CD4-positive, alpha-beta T cell (primary cell): Measurements from ENCODE around the gene XRCC4. TPM values are rescaled to one million over a fixed set of nuclear protein-coding genes. Genes with fewer than 3 reads are reported as not detected.
"Not testable (repeated sequence)": the region's sequence is repeated elsewhere in the genome, so short reads cannot be mapped to it uniquely, and the experiment has no call there.

Source experiments
- ATAC-seq: fragments of 200-7000 bp; cut with Tn5 transposase; one replicate; pipeline ENCODE4 v1.10.0; 2022; ENCODE audit warnings: mild to moderate bottlenecking; ENCODE audit not compliant: poor library complexity
- CTCF ChIA-PET: fragments of 350-600 bp; sonication (Branson Sonifier 250); formaldehyde crosslinking; loops from one replicate; lab custom pipeline; 2021; ENCODE audit warnings: antibody characterized with exemption, inconsistent platforms; lab: Charles Lee
- POLR2A ChIA-PET: fragments of 350-600 bp; sonication (Branson Sonifier 250); formaldehyde crosslinking; loops from one replicate; lab custom pipeline; 2021; ENCODE audit warnings: antibody characterized with exemption, inconsistent platforms; lab: Charles Lee
- DNase-seq, 14 experiments: peaks; one replicate each; pipeline ENCODE4 v3.0.0-alpha.2; 2013 to 2020; ENCODE audit warnings: mixed read lengths in 2 of 14
- H3K27ac ChIP-seq, 2 donors: one replicate each; pipeline versions ENCODE4 v1.5.1 to v1.7.0; 2013; ENCODE audit warnings: low read length in 2 of 2, low read depth in 1 of 2, mild to moderate bottlenecking in 1 of 2
- H3K27me3 ChIP-seq, 2 experiments: 1 replicate in 1 of 2; 2 replicates in 1 of 2; pipeline versions ENCODE4 v1.6.1 to v1.7.0; 2013; ENCODE audit warnings: low read length in 2 of 2, control low read depth in 1 of 2, mild to moderate bottlenecking in 1 of 2, moderate library complexity in 1 of 2; ENCODE audit not compliant: insufficient read depth in 2 of 2, control insufficient read depth in 1 of 2
- H3K36me3 ChIP-seq: one replicate; pipeline ENCODE4 v1.6.1; 2013; ENCODE audit warnings: low read length, control low read depth; ENCODE audit not compliant: insufficient read depth
- H3K4me1 ChIP-seq: one replicate; pipeline ENCODE4 v1.6.1; 2013; ENCODE audit warnings: low read length, control low read depth; ENCODE audit not compliant: insufficient read depth
- H3K4me3 ChIP-seq: one replicate; pipeline ENCODE4 v1.5.1; 2013; ENCODE audit warnings: mild to moderate bottlenecking, low read length, moderate library complexity
- H3K9me3 ChIP-seq, 2 experiments: 1 replicate in 1 of 2; 2 replicates in 1 of 2; pipeline versions ENCODE4 v1.6.1 to v1.7.0; 2013; ENCODE audit warnings: low read length in 2 of 2, mild to moderate bottlenecking in 2 of 2, control low read depth in 1 of 2, moderate library complexity in 1 of 2; ENCODE audit not compliant: control insufficient read depth in 1 of 2, insufficient read depth in 1 of 2
- H3K27ac Mint-ChIP-seq: one replicate; pipeline ENCODE4 v1.8.0; 2020; ENCODE audit warnings: mixed read lengths
- H3K27me3 Mint-ChIP-seq: one replicate; pipeline ENCODE4 v1.8.0; 2021; ENCODE audit warnings: mixed read lengths
- H3K36me3 Mint-ChIP-seq: one replicate; pipeline ENCODE4 v1.8.0; 2021; ENCODE audit warnings: low read depth, mixed read lengths
- H3K4me1 Mint-ChIP-seq: one replicate; pipeline ENCODE4 v1.8.0; 2021; ENCODE audit warnings: low read depth, mixed read lengths
- H3K4me3 Mint-ChIP-seq: one replicate; pipeline ENCODE4 v1.8.0; 2020; ENCODE audit warnings: mild to moderate bottlenecking, mixed read lengths
- H3K9me3 Mint-ChIP-seq: one replicate; pipeline ENCODE4 v1.8.0; 2020; ENCODE audit warnings: mixed read lengths
- intact Hi-C, 2 experiments: fragments of 100-400 bp; cut with DNase I in 1 of 2; cut with micrococcal nuclease in 1 of 2; formaldehyde crosslinking; loops; one replicate each; pipeline versions ENCODE4 v1.15.1 to v1.9.0; 2023 to 2025; cut with DNase I, micrococcal nuclease
- total RNA-seq, 174 experiments: library from RNA in 2 of 174; stranded (reverse) in 2 of 174; gene quantifications; one replicate each; pipeline ENCODE4 v1.2.3 and lab custom pipeline; 2021 to 2026
- TF ChIP-seq, protein P1 (sequence below): fragments of 200-600 bp; IDR thresholded peaks from one replicate; pipeline ENCODE4 v1.8.0; 2022; ENCODE audit warnings: antibody characterized with exemption, mild to moderate bottlenecking

XRCC4 gene
- total RNA-seq, 2 experiments from 2014 or later = 1.8 TPM

DNA sequence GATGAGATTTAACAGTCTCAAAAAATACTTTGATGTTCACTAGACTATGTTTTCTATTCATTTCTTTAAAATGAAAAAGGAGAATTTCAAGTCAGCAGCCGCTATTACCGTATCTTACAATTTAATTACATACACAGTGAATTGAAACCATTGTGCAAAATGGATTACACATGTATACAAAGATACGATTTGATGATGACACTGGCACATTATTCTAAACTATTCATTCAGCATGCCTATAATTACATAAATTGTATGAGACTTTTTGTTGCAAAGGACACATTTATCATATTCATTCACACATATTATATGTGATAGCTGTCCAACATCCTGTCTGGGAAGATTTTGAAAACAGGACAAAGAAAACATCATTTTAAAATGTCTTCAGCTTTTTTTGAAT lies 275.9 kb downstream of the XRCC4 start:
- H3K4me1 ChIP-seq = no peaks in the 10 kb centered on the region
- H3K4me3 ChIP-seq = no peak overlapping the region
- no peaks in the 10 kb centered on the region for H3K36me3 ChIP-seq
- peaks cover 2 to 7% of the 10 kb centered on the region in 2 experiments for H3K9me3 ChIP-seq
- H3K4me3 Mint-ChIP-seq = no peak overlapping the region
- ATAC-seq (no peak), DNase-seq (no peak)
- no peaks in the 10 kb centered on the region for H3K27me3 ChIP-seq
- TF ChIP-seq, protein P1, sequence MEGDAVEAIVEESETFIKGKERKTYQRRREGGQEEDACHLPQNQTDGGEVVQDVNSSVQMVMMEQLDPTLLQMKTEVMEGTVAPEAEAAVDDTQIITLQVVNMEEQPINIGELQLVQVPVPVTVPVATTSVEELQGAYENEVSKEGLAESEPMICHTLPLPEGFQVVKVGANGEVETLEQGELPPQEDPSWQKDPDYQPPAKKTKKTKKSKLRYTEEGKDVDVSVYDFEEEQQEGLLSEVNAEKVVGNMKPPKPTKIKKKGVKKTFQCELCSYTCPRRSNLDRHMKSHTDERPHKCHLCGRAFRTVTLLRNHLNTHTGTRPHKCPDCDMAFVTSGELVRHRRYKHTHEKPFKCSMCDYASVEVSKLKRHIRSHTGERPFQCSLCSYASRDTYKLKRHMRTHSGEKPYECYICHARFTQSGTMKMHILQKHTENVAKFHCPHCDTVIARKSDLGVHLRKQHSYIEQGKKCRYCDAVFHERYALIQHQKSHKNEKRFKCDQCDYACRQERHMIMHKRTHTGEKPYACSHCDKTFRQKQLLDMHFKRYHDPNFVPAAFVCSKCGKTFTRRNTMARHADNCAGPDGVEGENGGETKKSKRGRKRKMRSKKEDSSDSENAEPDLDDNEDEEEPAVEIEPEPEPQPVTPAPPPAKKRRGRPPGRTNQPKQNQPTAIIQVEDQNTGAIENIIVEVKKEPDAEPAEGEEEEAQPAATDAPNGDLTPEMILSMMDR = no peak
- H3K36me3 Mint-ChIP-seq = peaks cover 27% of the 10 kb centered on the region
- H3K27ac Mint-ChIP-seq = no peak overlapping the region
- peaks cover 14% of the 10 kb centered on the region for H3K9me3 Mint-ChIP-seq
- ChIA-PET CTCF (no interaction called here), POLR2A (no interaction called here)
- no peaks in the 10 kb centered on the region for H3K27me3 Mint-ChIP-seq
- no peak overlapping the region for H3K27ac ChIP-seq
- H3K4me1 Mint-ChIP-seq = no peaks in the 10 kb centered on the region
- intact Hi-C loops = no loop called here

DNA sequence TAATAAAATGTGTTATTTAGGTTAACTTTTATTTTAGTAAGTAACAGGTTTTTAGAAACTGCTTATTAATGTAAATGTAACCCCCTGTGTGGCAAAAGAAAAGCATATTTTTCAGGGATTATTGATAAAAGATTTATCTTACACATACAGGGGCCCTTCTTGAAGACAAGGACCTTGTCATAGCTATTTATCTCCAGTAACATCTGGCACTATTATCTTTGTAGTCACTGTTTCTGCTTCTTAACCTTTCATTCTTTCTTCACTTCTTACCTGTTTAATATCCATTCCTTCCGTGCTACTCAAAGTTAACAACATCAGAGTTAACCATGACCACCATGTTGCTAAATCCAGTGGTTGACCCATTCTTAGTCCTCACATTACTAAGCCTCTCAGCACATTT lies 276.4 kb downstream of the XRCC4 start:
- Mint-ChIP-seq H3K4me3 (no peak overlapping the region), H3K4me1 (no peaks in the 10 kb centered on the region), H3K36me3 (peaks cover 22% of the 10 kb centered on the region), H3K9me3 (peaks cover 12% of the 10 kb centered on the region), H3K27me3 (no peaks in the 10 kb centered on the region), H3K27ac (no peak overlapping the region)
- no peak overlapping the region for H3K4me3 ChIP-seq
- TF ChIP-seq, protein P1 = no peak
- DNase-seq = no peak
- POLR2A ChIA-PET = no interaction called here
- no peak overlapping the region for H3K27ac ChIP-seq
- H3K27me3 ChIP-seq = no peaks in the 10 kb centered on the region
- H3K36me3 ChIP-seq = no peaks in the 10 kb centered on the region
- intact Hi-C loops = no loop called here
- no peaks in the 10 kb centered on the region for H3K4me1 ChIP-seq
- CTCF ChIA-PET = no interaction called here
- ATAC-seq = no peak
- peaks cover 0 to 3% of the 10 kb centered on the region in 2 experiments for H3K9me3 ChIP-seq

DNA sequence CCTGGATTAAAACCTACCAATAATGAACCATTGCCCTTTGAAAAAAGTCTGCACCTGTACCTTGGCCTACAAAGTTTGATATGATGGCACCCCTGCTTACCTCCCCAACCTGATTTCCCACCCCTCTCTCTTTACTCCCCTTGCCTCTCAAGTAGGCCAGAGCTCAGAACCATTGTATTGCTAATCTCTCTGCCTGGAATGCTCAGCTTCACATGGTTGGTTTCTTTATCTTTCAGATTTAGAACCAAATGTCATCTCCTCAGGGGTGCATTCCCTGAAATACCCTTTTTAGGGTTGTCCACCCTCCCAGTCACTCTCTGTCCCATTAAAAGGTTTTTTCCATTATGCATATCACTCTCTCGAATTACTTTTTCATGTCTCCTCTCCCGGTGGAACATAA lies 277.6 kb downstream of the XRCC4 start:
- no peak for ATAC-seq
- CTCF ChIA-PET = no interaction called here

DNA sequence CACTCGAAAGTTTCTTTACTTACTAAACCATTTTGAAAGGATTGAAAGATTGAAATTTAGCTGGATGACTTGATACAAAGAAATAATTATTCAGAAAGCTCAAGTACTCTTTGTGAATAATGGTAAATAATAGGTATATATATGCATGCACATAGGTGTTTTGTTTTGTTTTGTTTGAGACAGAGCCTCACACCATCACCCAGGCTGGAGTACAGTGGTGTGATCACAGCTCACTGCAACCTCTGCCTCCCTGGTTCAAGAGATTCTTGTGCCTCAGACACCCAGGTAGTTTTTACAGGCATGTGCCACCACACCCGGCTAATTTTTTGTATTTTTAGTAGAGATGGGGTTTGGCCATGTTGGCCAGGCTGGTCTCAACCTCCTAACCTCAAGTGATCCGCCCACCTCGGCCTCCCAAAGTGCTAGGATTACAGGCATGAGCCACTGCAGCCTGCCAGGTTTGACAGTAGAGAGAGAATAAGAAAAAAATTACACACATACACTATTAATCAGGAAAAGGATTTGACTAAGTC lies 278.2 kb downstream of the XRCC4 start:
- H3K27me3 Mint-ChIP-seq, CTCF ChIA-PET, H3K27me3 ChIP-seq, intact Hi-C loops, H3K36me3 ChIP-seq, H3K9me3 ChIP-seq, POLR2A ChIA-PET, H3K9me3 Mint-ChIP-seq, H3K4me1 Mint-ChIP-seq, H3K4me1 ChIP-seq, ATAC-seq, H3K27ac ChIP-seq, DNase-seq, H3K4me3 ChIP-seq, H3K27ac Mint-ChIP-seq, H3K4me3 Mint-ChIP-seq, H3K36me3 Mint-ChIP-seq: not testable (repeated sequence)

More for the DNA sequence above, 277.6 kb downstream of the XRCC4 start:
- Mint-ChIP-seq H3K27me3 (no peaks in the 10 kb centered on the region), H3K4me1 (no peaks in the 10 kb centered on the region), H3K4me3 (no peak overlapping the region), H3K27ac (no peak overlapping the region), H3K36me3 (peaks cover 12% of the 10 kb centered on the region), H3K9me3 (peaks cover 8% of the 10 kb centered on the region)
- TF ChIP-seq, protein P1 = no peak
- H3K27me3 ChIP-seq = no peaks in the 10 kb centered on the region
- no peak for DNase-seq
- no peaks in the 10 kb centered on the region for H3K4me1 ChIP-seq
- POLR2A ChIA-PET = no interaction called here
- H3K27ac ChIP-seq = no peak overlapping the region
- H3K9me3 ChIP-seq = peaks cover 0 to 3% of the 10 kb centered on the region in 2 experiments
- intact Hi-C loops = no loop called here
- no peak overlapping the region for H3K4me3 ChIP-seq
- no peaks in the 10 kb centered on the region for H3K36me3 ChIP-seq
